K562 (cell line): ENCODE data around the gene PCSK7. TPM values are rescaled to one million over a fixed set of nuclear protein-coding genes. Genes with fewer than 3 reads are reported as not detected.

Experiments used
- ATAC-seq: fragments of 200-7000 bp; cut with Tn5 transposase; 3 replicates; pipeline ENCODE4 v1.9.1; 2020; ENCODE audit warnings: moderate library complexity
- BruUV-seq: library from RNA; stranded (reverse); fragments of 400-500 nt; replicated peaks from 2 replicates; lab custom pipeline; 2021; lab: Mats Ljungman, UMichigan
- CTCF ChIA-PET: fragments of 300-600 bp; formaldehyde crosslinking; extraction: SDS; loops from one replicate; lab custom pipeline; 2021; ENCODE audit warnings: low intra/inter-chr PET ratio; lab: Yijun Ruan, JAX
- POLR2A ChIA-PET: fragments of 300-600, 350-650 bp; sonication (Branson Sonifier 250); formaldehyde crosslinking; extraction: SDS; loops from one replicate; lab custom pipeline; 2021; ENCODE audit warnings: antibody characterized with exemption, inconsistent platforms; lab: Yijun Ruan, JAX
- DNase-seq, 4 experiments: peaks; one replicate each; pipeline versions ENCODE4 v3.0.0 to v3.0.0-alpha.2; 2011 to 2018; ENCODE audit warnings: low spot score in 3 of 4, mixed read lengths in 3 of 4; ENCODE audit errors: extremely low read depth in 1 of 4
- FAIRE-seq: peaks from 2 replicates; lab custom pipeline; 2011; peaks lifted over from hg19 to GRCh38; lab: Jason Lieb, UNC
- H2AFZ ChIP-seq: 2 replicates; pipeline ENCODE4 v1.6.0; 2011; ENCODE audit warnings: low read depth, low read length, control low read depth, inconsistent platforms
- H3K27ac ChIP-seq: fragments of 200-600 bp; 3 replicates; pipeline ENCODE4 v1.8.0; 2011; ENCODE audit warnings: low read depth, mild to moderate bottlenecking, control low read depth, inconsistent platforms, low read length, moderate library complexity, mixed read lengths; ENCODE audit errors: extremely low read depth
- H3K27me3 ChIP-seq, 2 experiments: fragments of 300-600 bp in 1 of 2; 2 replicates in 1 of 2; 3 replicates in 1 of 2; pipeline versions ENCODE4 v1.6.0 to v1.8.0; 2011; ENCODE audit warnings: inconsistent platforms in 2 of 2, low read length in 2 of 2, mild to moderate bottlenecking in 1 of 2, mixed read lengths in 1 of 2, moderate library complexity in 1 of 2; ENCODE audit not compliant: control insufficient read depth in 2 of 2, insufficient read depth in 2 of 2
- H3K36me3 ChIP-seq: fragments of 300-600 bp; 3 replicates; pipeline ENCODE4 v1.8.0; 2011; ENCODE audit warnings: mild to moderate bottlenecking, low read length, inconsistent platforms; ENCODE audit not compliant: control insufficient read depth, insufficient read depth
- H3K4me1 ChIP-seq, 2 experiments: fragments of 200-600 bp in 1 of 2; replicated peaks in 1 of 2; 2 replicates in 1 of 2; 3 replicates in 1 of 2; pipeline versions ENCODE4 v1.5.1 to v1.8.0; 2011; ENCODE audit warnings: inconsistent platforms in 2 of 2, low read length in 2 of 2, mild to moderate bottlenecking in 1 of 2, mixed read lengths in 1 of 2, moderate library complexity in 1 of 2; ENCODE audit not compliant: control insufficient read depth in 2 of 2, insufficient read depth in 2 of 2
- H3K4me2 ChIP-seq: 2 replicates; pipeline ENCODE4 v1.6.1; 2011; ENCODE audit warnings: low read length, control low read depth, inconsistent platforms, mixed read lengths; ENCODE audit not compliant: insufficient read depth
- H3K4me3 ChIP-seq: fragments of 200-600 bp; sonication (generic), shearing (Covaris generic); 2 replicates; pipeline ENCODE4 v1.5.1; 2016; ENCODE audit warnings: control low read depth, inconsistent platforms
- H3K79me2 ChIP-seq: fragments of 200-600 bp; 3 replicates; pipeline ENCODE4 v1.8.0; 2011; ENCODE audit warnings: low read length, inconsistent platforms; ENCODE audit not compliant: control insufficient read depth, insufficient read depth
- H3K9ac ChIP-seq, 2 experiments: 2 replicates each; pipeline versions ENCODE4 v1.6.0 to v1.6.1; 2011; ENCODE audit warnings: low read depth in 2 of 2, low read length in 2 of 2, control low read depth in 1 of 2, inconsistent platforms in 1 of 2, mild to moderate bottlenecking in 1 of 2, mixed read lengths in 1 of 2; ENCODE audit not compliant: insufficient read depth in 1 of 2
- H3K9me1 ChIP-seq: one replicate; pipeline ENCODE4 v1.6.0; 2011; ENCODE audit warnings: inconsistent platforms, mild to moderate bottlenecking, low read length, moderate library complexity; ENCODE audit not compliant: control insufficient read depth, insufficient read depth
- H3K9me3 ChIP-seq: replicated peaks from 2 replicates; pipeline ENCODE4 v1.5.1; 2011; ENCODE audit warnings: low read depth, low read length, inconsistent platforms; ENCODE audit not compliant: control insufficient read depth, insufficient read depth
- H4K20me1 ChIP-seq: replicated peaks from 2 replicates; pipeline ENCODE4 v1.6.1; 2011; ENCODE audit warnings: low read length, inconsistent platforms, mixed read lengths; ENCODE audit not compliant: control insufficient read depth, insufficient read depth
- EWSR1 ChIP-seq: fragments of 450-650 bp; IDR thresholded peaks from 2 replicates; pipeline ENCODE4 v1.6.1; 2018; ENCODE audit warnings: borderline replicate concordance, mild to moderate bottlenecking, low read depth, moderate library complexity; ENCODE audit not compliant: partially characterized antibody
- MTA1 ChIP-seq: fragments of 450-650 bp; IDR thresholded peaks from 2 replicates; pipeline ENCODE4 v1.6.1; 2017; ENCODE audit warnings: borderline replicate concordance
- NFRKB ChIP-seq: fragments of 450-650 bp; IDR thresholded peaks from 2 replicates; pipeline ENCODE4 v1.6.1; 2016; ENCODE audit warnings: low read depth
- SMARCA5 ChIP-seq: fragments of 450-650 bp; IDR thresholded peaks from 2 replicates; pipeline ENCODE4 v1.6.1; 2016
- STAT5B ChIP-seq: fragments of 250-450 bp; sonication (Bioruptor Pico); IDR thresholded peaks from 2 replicates; pipeline ENCODE4 v1.8.0; 2021; ENCODE audit warnings: mild to moderate bottlenecking, inconsistent platforms
- ZNF263 ChIP-seq: sonication (generic); formaldehyde crosslinking; IDR thresholded peaks from 2 replicates; pipeline ENCODE4 v1.8.0; 2022; ENCODE audit warnings: mild to moderate bottlenecking, missing genetic modification reagents, borderline replicate concordance
- WGBS: fragments of 100-300 bp; shearing (Covaris generic); methylation state at CpG from one replicate; pipeline ENCODE4 v1.1.6; 2016; ENCODE audit warnings: low coverage, mixed read lengths; ENCODE audit not compliant: insufficient coverage; ENCODE audit errors: missing lambda C conversion rate; 5-methylcytosine and 5-hydroxymethylcytosine counted together
- in situ Hi-C: fragments of 300-500 bp; cut with MboI; formaldehyde crosslinking; loops from 4 replicates; pipeline ENCODE4 v1.15.0; 2018; ENCODE audit warnings: inconsistent platforms, mixed read lengths
- intact Hi-C: fragments of 100-400 bp; cut with micrococcal nuclease; formaldehyde crosslinking; loops from 2 replicates; pipeline ENCODE4 v1.14.2; 2022
- polyA plus RNA-seq, 8 experiments: library from polyadenylated mRNA; depleted of rRNA in 4 of 8; stranded (reverse) in 5 of 8; unstranded in 3 of 8; fragments of >200 nt; fragmentation: Nextera tagmentation in 2 of 8; fragmentation: Illumina TruSeq in 1 of 8; extraction: Ambion mirVana in 2 of 8; extraction: Trizol in 1 of 8; gene quantifications; 2 replicates each; pipeline versions ENCODE4 v1.2.1 to v1.2.3, GENCODE V29; 2011 to 2014; ENCODE audit warnings: inconsistent platforms in 1 of 8, missing spikeins in 1 of 8
- total RNA-seq, 7 experiments: library from RNA; depleted of rRNA in 6 of 7; stranded (reverse); fragments of >200 nt in 6 of 7; fragmentation: Illumina TruSeq in 2 of 7; extraction: Trizol in 2 of 7; gene quantifications; 2 replicates each; pipeline versions ENCODE4 v1.2.1 to v1.2.3, GENCODE V29; 2011 to 2021; ENCODE audit warnings: low replicate concordance in 1 of 7
- TF ChIP-seq, protein P1 (sequence below): fragments of 200-800 bp; sonication (Bioruptor generic); IDR thresholded peaks from 2 replicates; pipeline ENCODE4 v1.6.1; 2016; ENCODE audit warnings: missing genetic modification characterization, missing compliant biosample characterization
- TF ChIP-seq, protein P2 (sequence below), 2 experiments: fragments of 450-650 bp in 1 of 2; sonication (generic) in 1 of 2; formaldehyde crosslinking in 1 of 2; IDR thresholded peaks; 2 replicates each; pipeline versions ENCODE4 v1.7.1 to v1.9.0; 2016 to 2022; ENCODE audit warnings: inconsistent platforms in 1 of 2, mild to moderate bottlenecking in 1 of 2, missing genetic modification reagents in 1 of 2

The PCSK7 gene
- total and polyA plus RNA-seq, 9 of the 15 experiments (the other 6 are each of a cell fraction or from before 2014, with no cell fraction given), result 3.1 to 29.2 (median 15.6) TPM

DNA sequence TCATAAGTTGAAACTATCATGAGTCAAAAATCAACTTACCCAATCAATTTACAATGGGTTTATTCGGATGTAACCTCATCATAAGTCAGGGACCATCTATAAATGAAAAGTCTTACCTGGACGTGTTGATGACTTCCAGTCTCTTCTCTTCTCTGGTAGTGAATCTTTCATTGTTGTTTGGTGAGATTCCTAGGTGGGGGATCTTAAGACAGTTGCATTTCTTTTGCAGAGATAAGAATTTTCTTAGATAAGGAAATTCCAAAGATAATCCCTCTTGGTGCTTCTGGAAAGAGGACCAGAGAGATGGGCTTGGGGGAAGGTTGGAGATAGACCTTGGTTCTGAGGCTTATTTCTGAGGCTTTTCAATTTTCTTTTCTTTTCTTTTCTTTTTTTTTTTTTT lies 38.0 kb upstream of the PCSK7 start:
- BruUV-seq, result no TSS peak
- Histone ChIP-seq H3K9me1 (no peaks in the 10 kb centered on the region), H4K20me1 (no peaks in the 10 kb centered on the region), H3K4me3 (no peak overlapping the region), H3K27me3 (no peaks in the 10 kb centered on the region), H3K4me1 (no peaks in the 10 kb centered on the region; a peak in 1 of 5 replicates), H3K9ac (no peak overlapping the region), H3K27ac (no peak overlapping the region), H3K9me3 (no peaks in the 10 kb centered on the region), H3K4me2 (no peak overlapping the region), H3K79me2 (no peaks in the 10 kb centered on the region), H2AFZ (no peak overlapping the region), H3K36me3 (0 out of 3 replicates have a peak, but pooled peaks cover 3% of the 10 kb centered on the region)
- WGBS, result 37% methylated on average over 2 of the region's 2 CpGs
- ChIA-PET CTCF (no interaction called here), POLR2A (no interaction called here)
- DNase-seq (no peak), FAIRE-seq (no peak), ATAC-seq (no peak)
- in situ Hi-C loops, result no loop called here
- intact Hi-C loops, result no loop called here
- TF ChIP-seq NFRKB (no peak), MTA1 (no peak), STAT5B (CRISPR knock-in tag) (no peak), EWSR1 (no peak), ZNF263 (CRISPR knock-in tag) (no peak), SMARCA5 (no peak)
- TF ChIP-seq, protein P1, sequence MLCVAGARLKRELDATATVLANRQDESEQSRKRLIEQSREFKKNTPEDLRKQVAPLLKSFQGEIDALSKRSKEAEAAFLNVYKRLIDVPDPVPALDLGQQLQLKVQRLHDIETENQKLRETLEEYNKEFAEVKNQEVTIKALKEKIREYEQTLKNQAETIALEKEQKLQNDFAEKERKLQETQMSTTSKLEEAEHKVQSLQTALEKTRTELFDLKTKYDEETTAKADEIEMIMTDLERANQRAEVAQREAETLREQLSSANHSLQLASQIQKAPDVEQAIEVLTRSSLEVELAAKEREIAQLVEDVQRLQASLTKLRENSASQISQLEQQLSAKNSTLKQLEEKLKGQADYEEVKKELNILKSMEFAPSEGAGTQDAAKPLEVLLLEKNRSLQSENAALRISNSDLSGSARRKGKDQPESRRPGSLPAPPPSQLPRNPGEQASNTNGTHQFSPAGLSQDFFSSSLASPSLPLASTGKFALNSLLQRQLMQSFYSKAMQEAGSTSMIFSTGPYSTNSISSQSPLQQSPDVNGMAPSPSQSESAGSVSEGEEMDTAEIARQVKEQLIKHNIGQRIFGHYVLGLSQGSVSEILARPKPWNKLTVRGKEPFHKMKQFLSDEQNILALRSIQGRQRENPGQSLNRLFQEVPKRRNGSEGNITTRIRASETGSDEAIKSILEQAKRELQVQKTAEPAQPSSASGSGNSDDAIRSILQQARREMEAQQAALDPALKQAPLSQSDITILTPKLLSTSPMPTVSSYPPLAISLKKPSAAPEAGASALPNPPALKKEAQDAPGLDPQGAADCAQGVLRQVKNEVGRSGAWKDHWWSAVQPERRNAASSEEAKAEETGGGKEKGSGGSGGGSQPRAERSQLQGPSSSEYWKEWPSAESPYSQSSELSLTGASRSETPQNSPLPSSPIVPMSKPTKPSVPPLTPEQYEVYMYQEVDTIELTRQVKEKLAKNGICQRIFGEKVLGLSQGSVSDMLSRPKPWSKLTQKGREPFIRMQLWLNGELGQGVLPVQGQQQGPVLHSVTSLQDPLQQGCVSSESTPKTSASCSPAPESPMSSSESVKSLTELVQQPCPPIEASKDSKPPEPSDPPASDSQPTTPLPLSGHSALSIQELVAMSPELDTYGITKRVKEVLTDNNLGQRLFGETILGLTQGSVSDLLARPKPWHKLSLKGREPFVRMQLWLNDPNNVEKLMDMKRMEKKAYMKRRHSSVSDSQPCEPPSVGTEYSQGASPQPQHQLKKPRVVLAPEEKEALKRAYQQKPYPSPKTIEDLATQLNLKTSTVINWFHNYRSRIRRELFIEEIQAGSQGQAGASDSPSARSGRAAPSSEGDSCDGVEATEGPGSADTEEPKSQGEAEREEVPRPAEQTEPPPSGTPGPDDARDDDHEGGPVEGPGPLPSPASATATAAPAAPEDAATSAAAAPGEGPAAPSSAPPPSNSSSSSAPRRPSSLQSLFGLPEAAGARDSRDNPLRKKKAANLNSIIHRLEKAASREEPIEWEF, result no peak
- TF ChIP-seq, protein P2, sequence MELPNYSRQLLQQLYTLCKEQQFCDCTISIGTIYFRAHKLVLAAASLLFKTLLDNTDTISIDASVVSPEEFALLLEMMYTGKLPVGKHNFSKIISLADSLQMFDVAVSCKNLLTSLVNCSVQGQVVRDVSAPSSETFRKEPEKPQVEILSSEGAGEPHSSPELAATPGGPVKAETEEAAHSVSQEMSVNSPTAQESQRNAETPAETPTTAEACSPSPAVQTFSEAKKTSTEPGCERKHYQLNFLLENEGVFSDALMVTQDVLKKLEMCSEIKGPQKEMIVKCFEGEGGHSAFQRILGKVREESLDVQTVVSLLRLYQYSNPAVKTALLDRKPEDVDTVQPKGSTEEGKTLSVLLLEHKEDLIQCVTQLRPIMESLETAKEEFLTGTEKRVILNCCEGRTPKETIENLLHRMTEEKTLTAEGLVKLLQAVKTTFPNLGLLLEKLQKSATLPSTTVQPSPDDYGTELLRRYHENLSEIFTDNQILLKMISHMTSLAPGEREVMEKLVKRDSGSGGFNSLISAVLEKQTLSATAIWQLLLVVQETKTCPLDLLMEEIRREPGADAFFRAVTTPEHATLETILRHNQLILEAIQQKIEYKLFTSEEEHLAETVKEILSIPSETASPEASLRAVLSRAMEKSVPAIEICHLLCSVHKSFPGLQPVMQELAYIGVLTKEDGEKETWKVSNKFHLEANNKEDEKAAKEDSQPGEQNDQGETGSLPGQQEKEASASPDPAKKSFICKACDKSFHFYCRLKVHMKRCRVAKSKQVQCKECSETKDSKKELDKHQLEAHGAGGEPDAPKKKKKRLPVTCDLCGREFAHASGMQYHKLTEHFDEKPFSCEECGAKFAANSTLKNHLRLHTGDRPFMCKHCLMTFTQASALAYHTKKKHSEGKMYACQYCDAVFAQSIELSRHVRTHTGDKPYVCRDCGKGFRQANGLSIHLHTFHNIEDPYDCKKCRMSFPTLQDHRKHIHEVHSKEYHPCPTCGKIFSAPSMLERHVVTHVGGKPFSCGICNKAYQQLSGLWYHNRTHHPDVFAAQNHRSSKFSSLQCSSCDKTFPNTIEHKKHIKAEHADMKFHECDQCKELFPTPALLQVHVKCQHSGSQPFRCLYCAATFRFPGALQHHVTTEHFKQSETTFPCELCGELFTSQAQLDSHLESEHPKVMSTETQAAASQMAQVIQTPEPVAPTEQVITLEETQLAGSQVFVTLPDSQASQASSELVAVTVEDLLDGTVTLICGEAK (IDR thresholded peaks at IDR 0.05), result no peak
- TF ChIP-seq, protein P2 (CRISPR knock-in tag; IDR thresholded peaks at IDR 0.05), result no peak
